NCI-H1930 (cell line): ENCODE data around the gene HIVEP3.

Experiments used
- DNase-seq, 2 experiments: peaks; one replicate each; lab custom pipeline; 2025; lab: John Stamatoyannopoulos, UW

Gene HIVEP3

GRCh38 chr1:41665962-41666917 is 252.5 kb downstream of the HIVEP3 start:
- DNase-seq: no peak

GRCh38 chr1:41664861-41665640 is 253.7 kb downstream of the HIVEP3 start:
- DNase-seq: no peak

- no peak for DNase-seq
Observed at GRCh38 chr1:41663671-41664400, 254.9 kb downstream of the HIVEP3 start.

- DNase-seq: no peak
Observed at GRCh38 chr1:41662765-41663437, 255.8 kb downstream of the HIVEP3 start.

GRCh38 chr1:41662061-41662764 is 256.5 kb downstream of the HIVEP3 start:
- DNase-seq: no peak

GRCh38 chr1:41661428-41662060 is 257.2 kb downstream of the HIVEP3 start:
- no peak for DNase-seq

- DNase-seq: no peak
Observed at GRCh38 chr1:41660570-41661427, 257.9 kb downstream of the HIVEP3 start.

GRCh38 chr1:41659903-41660302 is 258.8 kb downstream of the HIVEP3 start:
- no peak for DNase-seq

GRCh38 chr1:41659159-41659495 is 259.6 kb downstream of the HIVEP3 start:
- no peak for DNase-seq

GRCh38 chr1:41658431-41659158 is 260.1 kb downstream of the HIVEP3 start:
- DNase-seq: no peak

GRCh38 chr1:41657679-41658295 is 260.9 kb downstream of the HIVEP3 start:
- no peak for DNase-seq

GRCh38 chr1:41656825-41657500 is 261.8 kb downstream of the HIVEP3 start:
- no peak for DNase-seq

GRCh38 chr1:41656068-41656467 is 262.7 kb downstream of the HIVEP3 start:
- DNase-seq: no peak

GRCh38 chr1:41655632-41656031 is 263.1 kb downstream of the HIVEP3 start:
- DNase-seq: no peak

GRCh38 chr1:41653574-41653973 is 265.1 kb downstream of the HIVEP3 start:
- DNase-seq: no peak

- no peak for DNase-seq
Observed at GRCh38 chr1:41652384-41653265, 266.1 kb downstream of the HIVEP3 start.
